GM12875 (cell line): Measurements from ENCODE around the gene ERCC4.

Experiments used
- H3K4me3 ChIP-seq: one replicate; pipeline ENCODE4 v1.5.1; 2011; ENCODE audit warnings: low read depth, low read length, control low read depth
- CTCF ChIP-seq: IDR thresholded peaks from 2 replicates; pipeline ENCODE4 v1.5.1; 2011; ENCODE audit warnings: low read depth, mild to moderate bottlenecking, control low read depth, inconsistent platforms, low read length, moderate library complexity, borderline replicate concordance; ENCODE audit not compliant: insufficient read depth

The ERCC4 gene

GRCh38 chr16:13957197-13958078 is 37.5 kb downstream of the ERCC4 start:
- no peak for TF ChIP-seq CTCF
- peak overlapping the region; percentile 11 for H3K4me3 ChIP-seq

- no peak overlapping the region for H3K4me3 ChIP-seq
- no peak for TF ChIP-seq CTCF
Measured at GRCh38 chr16:13958474-13958873, 38.5 kb downstream of the ERCC4 start.

GRCh38 chr16:13959626-13960025 is 39.7 kb downstream of the ERCC4 start:
- TF ChIP-seq CTCF: no peak

GRCh38 chr16:13961099-13961811 is 41.3 kb downstream of the ERCC4 start:
- no peak overlapping the region for H3K4me3 ChIP-seq
- TF ChIP-seq CTCF: no peak

More at GRCh38 chr16:13959626-13960025, 39.7 kb downstream of the ERCC4 start:
- H3K4me3 ChIP-seq: no peak overlapping the region

- TF ChIP-seq CTCF: no peak
- no peak overlapping the region for H3K4me3 ChIP-seq
Measured at GRCh38 chr16:13962232-13962631, 42.3 kb downstream of the ERCC4 start.

- H3K4me3 ChIP-seq: no peak overlapping the region
- TF ChIP-seq CTCF: no peak
Measured at GRCh38 chr16:13968835-13969234, 48.9 kb downstream of the ERCC4 start.

- TF ChIP-seq CTCF: no peak
- no peak overlapping the region for H3K4me3 ChIP-seq
Measured at GRCh38 chr16:13969711-13970110, 49.8 kb downstream of the ERCC4 start.
